Adrenal gland (tissue), 5 donors: Measurements from ENCODE around the gene OR4D6.

Experiments
- CTCF ChIP-seq, 6 experiments: fragments of 450-650 bp in 4 of 6; fragments of 200-600 bp in 2 of 6; sonication (generic) in 1 of 6; IDR thresholded peaks; 1 replicate in 5 of 6; 2 replicates in 1 of 6; pipeline versions ENCODE4 v1.5.1 to v1.8.0; 2016 to 2021; ENCODE audit warnings: antibody characterized with exemption in 6 of 6, mild to moderate bottlenecking in 2 of 6, moderate library complexity in 1 of 6
- POLR2A ChIP-seq, 2 donors: fragments of 450-650 bp; IDR thresholded peaks; one replicate each; pipeline ENCODE4 v1.6.1; 2017; ENCODE audit warnings: antibody characterized with exemption in 2 of 2, mild to moderate bottlenecking in 2 of 2, moderate library complexity in 1 of 2
- donor health status: DM: no; HTN: no; CAD: no.

GRCh38 chr11:59425131-59425530, 31.6 kb upstream of the OR4D6 start:
- TF ChIP-seq CTCF (IDR thresholded peaks at IDR 0.05) (no peak), POLR2A (IDR thresholded peaks at IDR 0.05) (no peak)
